Endothelial cell of umbilical vein (primary cell): ENCODE results near the gene NRG3. TPM values are rescaled to one million over a fixed set of nuclear protein-coding genes. Genes with fewer than 3 reads are reported as not detected.

Source experiments
- BruUV-seq: library from RNA; stranded (reverse); fragments of 400-500 nt; replicated peaks from 2 replicates; lab custom pipeline; 2021; lab: Mats Ljungman, UMichigan
- CTCF ChIA-PET: fragments of 300-600, 350-600 bp; sonication (Branson Sonifier 250); formaldehyde crosslinking; loops from one replicate; lab custom pipeline; 2021; ENCODE audit warnings: antibody characterized with exemption, inconsistent platforms; lab: Charles Lee
- POLR2A ChIA-PET: fragments of 300-600, 350-600 bp; sonication (Branson Sonifier 250); formaldehyde crosslinking; loops from one replicate; lab custom pipeline; 2021; ENCODE audit warnings: antibody characterized with exemption, inconsistent platforms; lab: Charles Lee
- DNase-seq: peaks from one replicate; pipeline ENCODE4 v3.0.0-alpha.2; 2011; ENCODE audit warnings: low read depth, low spot score
- FAIRE-seq: peaks from 2 replicates; lab custom pipeline; 2011; peaks lifted over from hg19 to GRCh38; lab: Jason Lieb, UNC
- H2AFZ ChIP-seq: 2 replicates; pipeline ENCODE4 v1.6.0; 2012; ENCODE audit warnings: low read depth, low read length, control low read depth, inconsistent platforms
- H3K27ac ChIP-seq: 2 replicates; pipeline ENCODE4 v1.5.1; 2011; ENCODE audit warnings: low read depth, mild to moderate bottlenecking, control low read depth, low read length, moderate library complexity; ENCODE audit not compliant: insufficient read depth
- H3K27me3 ChIP-seq, 2 experiments: 2 replicates each; pipeline versions ENCODE4 v1.6.0 to v1.6.1; 2011; ENCODE audit warnings: low read length in 2 of 2, mixed read lengths in 1 of 2; ENCODE audit not compliant: control insufficient read depth in 2 of 2, insufficient read depth in 2 of 2
- H3K36me3 ChIP-seq, 2 experiments: 2 replicates in 1 of 2; 3 replicates in 1 of 2; pipeline ENCODE4 v1.5.1; 2011; ENCODE audit warnings: low read length in 2 of 2, mild to moderate bottlenecking in 1 of 2, moderate library complexity in 1 of 2; ENCODE audit not compliant: control insufficient read depth in 2 of 2, insufficient read depth in 2 of 2; ENCODE audit errors: extremely low read depth in 1 of 2
- H3K4me1 ChIP-seq: 3 replicates; pipeline ENCODE4 v1.5.1; 2011; ENCODE audit warnings: mild to moderate bottlenecking, low read length; ENCODE audit not compliant: control insufficient read depth, insufficient read depth; ENCODE audit errors: extremely low read depth
- H3K4me2 ChIP-seq: 2 replicates; pipeline ENCODE4 v1.6.1; 2011; ENCODE audit warnings: low read length, control low read depth, mixed read lengths; ENCODE audit not compliant: insufficient read depth
- H3K4me3 ChIP-seq, 3 experiments: fragments of 200-600 bp in 1 of 3; sonication (generic), shearing (Covaris generic) in 1 of 3; replicated peaks in 1 of 3; 2 replicates each; pipeline ENCODE4 v1.5.1; 2011 to 2016; ENCODE audit warnings: control low read depth in 3 of 3, low read length in 3 of 3, mild to moderate bottlenecking in 2 of 3, inconsistent platforms in 1 of 3, low read depth in 1 of 3, moderate library complexity in 1 of 3; ENCODE audit not compliant: insufficient read depth in 1 of 3
- H3K79me2 ChIP-seq: 2 replicates; pipeline ENCODE4 v1.6.0; 2012; ENCODE audit warnings: low read length, inconsistent platforms; ENCODE audit not compliant: control insufficient read depth, insufficient read depth
- H3K9ac ChIP-seq: replicated peaks from 2 replicates; pipeline ENCODE3; 2011; ENCODE audit warnings: low read length, control low read depth; ENCODE audit not compliant: insufficient read depth; ENCODE audit errors: extremely low read depth
- H3K9me1 ChIP-seq: replicated peaks from 3 replicates; pipeline ENCODE4 v1.6.0; 2011; ENCODE audit warnings: mild to moderate bottlenecking, low read length; ENCODE audit not compliant: control insufficient read depth, insufficient read depth; ENCODE audit errors: extremely low read depth
- H3K9me3 ChIP-seq: replicated peaks from 2 replicates; pipeline ENCODE4 v1.5.1; 2012; ENCODE audit warnings: low read length, inconsistent platforms; ENCODE audit not compliant: control insufficient read depth, insufficient read depth
- H4K20me1 ChIP-seq: replicated peaks from 2 replicates; pipeline ENCODE3; 2011; ENCODE audit warnings: mild to moderate bottlenecking, low read length; ENCODE audit not compliant: control insufficient read depth, insufficient read depth; ENCODE audit errors: extremely low read depth
- FOS ChIP-seq: IDR thresholded peaks from 2 replicates; pipeline ENCODE4 v1.6.1; 2011; ENCODE audit warnings: mild to moderate bottlenecking, low read length, moderate library complexity, borderline replicate concordance; ENCODE audit not compliant: insufficient read depth
- GATA2 ChIP-seq: IDR thresholded peaks from 2 replicates; pipeline ENCODE4 v1.7.0; 2011; ENCODE audit warnings: low read depth, mild to moderate bottlenecking, moderate library complexity, mixed read lengths, low read length; ENCODE audit not compliant: insufficient read length, insufficient read depth
- JUN ChIP-seq: IDR thresholded peaks from 2 replicates; pipeline ENCODE4 v1.6.1; 2011; ENCODE audit warnings: borderline replicate concordance, low read depth; ENCODE audit not compliant: insufficient read length, insufficient read depth
- POLR2A ChIP-seq: IDR thresholded peaks from 2 replicates; pipeline ENCODE4 v1.6.1; 2012; ENCODE audit warnings: low read depth, mild to moderate bottlenecking, control low read depth, low read length
- POLR2AphosphoS5 ChIP-seq: IDR thresholded peaks from 2 replicates; pipeline ENCODE4 v1.6.1; 2012; ENCODE audit warnings: low read depth, mild to moderate bottlenecking, control low read depth, low read length, moderate library complexity; ENCODE audit not compliant: insufficient read depth
- dilution Hi-C: fragments of 300-500 bp; cut with MboI; formaldehyde crosslinking; loops from one replicate; pipeline ENCODE4 v1.15.0; 2019; ENCODE audit warnings: low sequenced_read_pairs; ENCODE audit not compliant: extremely low pct_ligation_motif_present
- intact Hi-C: fragments of 100-400 bp; cut with micrococcal nuclease; formaldehyde crosslinking; loops from one replicate; pipeline ENCODE4 v1.10.0; 2022
- polyA plus RNA-seq, 4 experiments: library from polyadenylated mRNA; depleted of rRNA in 3 of 4; stranded (reverse) in 3 of 4; unstranded in 1 of 4; fragments of >200 nt; gene quantifications; 2 replicates each; pipeline versions ENCODE4 v1.2.1 to v1.2.3, GENCODE V29; 2011 to 2012; ENCODE audit warnings: missing spikeins in 1 of 4
- total RNA-seq: library from RNA; stranded (reverse); gene quantifications from 2 replicates; pipeline ENCODE4 v1.2.3, GENCODE V29; 2021
- TF ChIP-seq, protein P1 (sequence below), 2 donors: IDR thresholded peaks; 1 replicate in 1 of 2; 2 replicates in 1 of 2; pipeline ENCODE4 v1.5.1; 2011; ENCODE audit warnings: low read length in 2 of 2, mild to moderate bottlenecking in 2 of 2, moderate library complexity in 2 of 2, control low read depth in 1 of 2, inconsistent platforms in 1 of 2, low read depth in 1 of 2; ENCODE audit not compliant: insufficient read depth in 1 of 2; ENCODE audit errors: extremely low read depth in 1 of 2
- TF ChIP-seq, protein P2 (sequence below): IDR thresholded peaks from 2 replicates; pipeline ENCODE4 v1.6.1; 2011; ENCODE audit not compliant: insufficient read depth, insufficient read length

NRG3 gene
- total and polyA plus RNA-seq, 2 donors (not counting 3 experiments of a cell fraction or from before 2014, with no cell fraction given), result 1.9 to 3.9 TPM

DNA sequence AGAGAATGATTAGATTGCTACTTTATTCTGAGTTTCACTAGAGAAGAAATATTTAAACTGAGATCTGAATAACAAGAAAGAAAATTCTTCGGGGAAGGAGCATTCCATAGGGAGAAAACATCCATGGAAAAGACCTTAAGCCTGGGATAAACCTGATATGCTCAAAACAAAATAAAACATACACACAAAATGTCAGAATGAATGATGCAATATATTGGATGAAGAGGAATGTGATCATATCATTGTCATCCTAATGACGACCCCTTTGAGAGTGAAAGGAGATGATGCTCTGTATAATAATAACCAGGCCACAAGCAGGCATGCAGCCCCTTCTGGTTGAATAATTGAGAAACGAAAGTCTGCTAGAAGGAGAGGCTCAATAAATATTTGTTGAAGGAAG, 882.4 kb downstream of the NRG3 start:
- Histone ChIP-seq H3K27ac (no peak overlapping the region), H3K9ac (no peak overlapping the region), H3K79me2 (no peaks in the 10 kb centered on the region), H3K36me3 (no peaks in the 10 kb centered on the region), H3K9me1 (no peaks in the 10 kb centered on the region), H3K4me3 (no peak overlapping the region), H4K20me1 (no peaks in the 10 kb centered on the region), H3K27me3 (no peaks in the 10 kb centered on the region), H2AFZ (no peak overlapping the region), H3K4me1 (no peaks in the 10 kb centered on the region), H3K9me3 (no peaks in the 10 kb centered on the region), H3K4me2 (no peak overlapping the region)
- no TSS peak for BruUV-seq
- ChIA-PET POLR2A (no interaction called here), CTCF (no interaction called here)
- DNase-seq (no peak), FAIRE-seq (no peak)
- intact Hi-C loops (no loop called here), dilution Hi-C loops (no loop called here)
- no peak for TF ChIP-seq GATA2
- TF ChIP-seq POLR2A, result no peak
- TF ChIP-seq FOS, result no peak
- TF ChIP-seq, protein P1, sequence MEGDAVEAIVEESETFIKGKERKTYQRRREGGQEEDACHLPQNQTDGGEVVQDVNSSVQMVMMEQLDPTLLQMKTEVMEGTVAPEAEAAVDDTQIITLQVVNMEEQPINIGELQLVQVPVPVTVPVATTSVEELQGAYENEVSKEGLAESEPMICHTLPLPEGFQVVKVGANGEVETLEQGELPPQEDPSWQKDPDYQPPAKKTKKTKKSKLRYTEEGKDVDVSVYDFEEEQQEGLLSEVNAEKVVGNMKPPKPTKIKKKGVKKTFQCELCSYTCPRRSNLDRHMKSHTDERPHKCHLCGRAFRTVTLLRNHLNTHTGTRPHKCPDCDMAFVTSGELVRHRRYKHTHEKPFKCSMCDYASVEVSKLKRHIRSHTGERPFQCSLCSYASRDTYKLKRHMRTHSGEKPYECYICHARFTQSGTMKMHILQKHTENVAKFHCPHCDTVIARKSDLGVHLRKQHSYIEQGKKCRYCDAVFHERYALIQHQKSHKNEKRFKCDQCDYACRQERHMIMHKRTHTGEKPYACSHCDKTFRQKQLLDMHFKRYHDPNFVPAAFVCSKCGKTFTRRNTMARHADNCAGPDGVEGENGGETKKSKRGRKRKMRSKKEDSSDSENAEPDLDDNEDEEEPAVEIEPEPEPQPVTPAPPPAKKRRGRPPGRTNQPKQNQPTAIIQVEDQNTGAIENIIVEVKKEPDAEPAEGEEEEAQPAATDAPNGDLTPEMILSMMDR (IDR thresholded peaks at IDR 0.05; ENCODE audit: extremely low read depth in 1 of 2, insufficient read depth in 1 of 2, low read depth in 1 of 2, low read length in 2 of 2), result no peak
- TF ChIP-seq, protein P2, sequence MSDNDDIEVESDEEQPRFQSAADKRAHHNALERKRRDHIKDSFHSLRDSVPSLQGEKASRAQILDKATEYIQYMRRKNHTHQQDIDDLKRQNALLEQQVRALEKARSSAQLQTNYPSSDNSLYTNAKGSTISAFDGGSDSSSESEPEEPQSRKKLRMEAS, result no peak
- TF ChIP-seq POLR2AphosphoS5, result no peak
- no peak for TF ChIP-seq JUN
